Hepatocyte (in vitro differentiated cells): ENCODE measurements around the gene MRPS9.

Source experiments
- EZH2 ChIP-seq: fragments of 200-600 bp; sonication (generic); IDR thresholded peaks from 2 replicates; pipeline ENCODE4 v1.6.1; 2016; ENCODE audit warnings: antibody characterized with exemption, mild to moderate bottlenecking, borderline replicate concordance
- TF ChIP-seq, protein P1 (sequence below): fragments of 200-600 bp; sonication (generic); IDR thresholded peaks from 2 replicates; pipeline ENCODE4 v1.5.1; 2016; ENCODE audit warnings: antibody characterized with exemption, mild to moderate bottlenecking; ENCODE audit not compliant: poor library complexity

DNA sequence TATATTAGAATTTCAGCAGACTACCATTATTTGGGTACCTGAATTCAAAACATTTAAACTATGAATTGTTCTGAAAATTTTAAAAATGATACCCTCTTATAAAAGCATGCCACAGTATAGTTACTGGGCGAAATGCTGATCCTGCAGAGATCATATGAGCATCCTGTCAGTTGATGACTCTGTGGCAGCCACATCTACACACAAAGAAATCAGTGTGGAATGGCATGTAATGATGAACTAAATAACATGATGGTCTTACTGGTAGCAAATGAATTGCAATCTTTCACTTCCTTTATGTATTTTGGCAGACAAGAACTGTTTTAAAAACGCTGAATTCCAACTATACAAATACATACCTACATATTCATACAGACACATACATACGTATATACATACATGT, 38.3 kb downstream of the MRPS9 start:
- TF ChIP-seq, protein P1, sequence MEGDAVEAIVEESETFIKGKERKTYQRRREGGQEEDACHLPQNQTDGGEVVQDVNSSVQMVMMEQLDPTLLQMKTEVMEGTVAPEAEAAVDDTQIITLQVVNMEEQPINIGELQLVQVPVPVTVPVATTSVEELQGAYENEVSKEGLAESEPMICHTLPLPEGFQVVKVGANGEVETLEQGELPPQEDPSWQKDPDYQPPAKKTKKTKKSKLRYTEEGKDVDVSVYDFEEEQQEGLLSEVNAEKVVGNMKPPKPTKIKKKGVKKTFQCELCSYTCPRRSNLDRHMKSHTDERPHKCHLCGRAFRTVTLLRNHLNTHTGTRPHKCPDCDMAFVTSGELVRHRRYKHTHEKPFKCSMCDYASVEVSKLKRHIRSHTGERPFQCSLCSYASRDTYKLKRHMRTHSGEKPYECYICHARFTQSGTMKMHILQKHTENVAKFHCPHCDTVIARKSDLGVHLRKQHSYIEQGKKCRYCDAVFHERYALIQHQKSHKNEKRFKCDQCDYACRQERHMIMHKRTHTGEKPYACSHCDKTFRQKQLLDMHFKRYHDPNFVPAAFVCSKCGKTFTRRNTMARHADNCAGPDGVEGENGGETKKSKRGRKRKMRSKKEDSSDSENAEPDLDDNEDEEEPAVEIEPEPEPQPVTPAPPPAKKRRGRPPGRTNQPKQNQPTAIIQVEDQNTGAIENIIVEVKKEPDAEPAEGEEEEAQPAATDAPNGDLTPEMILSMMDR: no peak
- TF ChIP-seq EZH2: no peak
